Natural killer cell (primary cell): Measurements from ENCODE around the gene AGTRAP. TPM values are rescaled to one million over a fixed set of nuclear protein-coding genes. Genes with fewer than 3 reads are reported as not detected.

Experiments
- ATAC-seq, 3 donors: fragments of 150-1000 bp in 2 of 3; fragments of 200-7000 bp in 1 of 3; cut with Tn5 transposase; 1 replicate in 1 of 3; 2 replicates in 2 of 3; pipeline ENCODE4 v1.10.0; 2021; ENCODE audit warnings: mild to moderate bottlenecking in 2 of 3, moderate library complexity in 2 of 3
- DNase-seq, 2 donors: peaks; one replicate each; pipeline versions ENCODE4 v3.0.0 to v3.0.0-alpha.2; 2013 to 2021; ENCODE audit warnings: mixed read lengths in 1 of 2
- H3K27ac ChIP-seq: one replicate; pipeline ENCODE4 v1.5.1; 2013; ENCODE audit warnings: mild to moderate bottlenecking, low read length
- H3K27me3 ChIP-seq: one replicate; pipeline ENCODE4 v1.6.1; 2013; ENCODE audit warnings: low read length; ENCODE audit not compliant: control insufficient read depth, insufficient read depth
- H3K36me3 ChIP-seq: one replicate; pipeline ENCODE4 v1.6.1; 2013; ENCODE audit warnings: low read length; ENCODE audit not compliant: control insufficient read depth, insufficient read depth
- H3K4me1 ChIP-seq: one replicate; pipeline ENCODE4 v1.6.1; 2013; ENCODE audit warnings: low read length; ENCODE audit not compliant: control insufficient read depth, insufficient read depth
- H3K4me3 ChIP-seq: one replicate; pipeline ENCODE4 v1.5.1; 2013; ENCODE audit warnings: low read length
- H3K9me3 ChIP-seq: one replicate; pipeline ENCODE4 v1.6.1; 2013; ENCODE audit warnings: low read length; ENCODE audit not compliant: control insufficient read depth, insufficient read depth
- H3K27ac Mint-ChIP-seq, 2 donors: one replicate each; pipeline ENCODE4 v1.8.0; 2022; ENCODE audit warnings: mild to moderate bottlenecking in 2 of 2, mixed read lengths in 2 of 2, moderate library complexity in 1 of 2
- H3K27me3 Mint-ChIP-seq, 2 donors: one replicate each; pipeline ENCODE4 v1.8.0; 2022; ENCODE audit warnings: low read depth in 2 of 2, mixed read lengths in 2 of 2
- H3K36me3 Mint-ChIP-seq: one replicate; pipeline ENCODE4 v1.8.0; 2022; ENCODE audit warnings: mixed read lengths
- H3K4me1 Mint-ChIP-seq, 2 donors: one replicate each; pipeline ENCODE4 v1.8.0; 2022; ENCODE audit warnings: mixed read lengths in 2 of 2
- H3K4me3 Mint-ChIP-seq: one replicate; pipeline ENCODE4 v1.8.0; 2022; ENCODE audit warnings: mild to moderate bottlenecking, moderate library complexity, mixed read lengths
- H3K9me3 Mint-ChIP-seq, 2 donors: one replicate each; pipeline ENCODE4 v1.8.0; 2022; ENCODE audit warnings: mixed read lengths in 2 of 2
- WGBS: methylation state at CpG from one replicate; pipeline ENCODE4 v1.1.7; 2013; ENCODE audit warnings: missing lambda C conversion rate; ENCODE audit not compliant: insufficient coverage; 5-methylcytosine and 5-hydroxymethylcytosine counted together
- intact Hi-C: fragments of 100-400 bp; cut with micrococcal nuclease; formaldehyde crosslinking; loops from one replicate; pipeline ENCODE4 v1.14.2; 2022
- total RNA-seq, 4 donors: library from RNA; stranded (reverse); fragments of 120-200 nt in 1 of 4; gene quantifications; one replicate each; pipeline versions ENCODE4 v1.2.3 to v1.2.4, GENCODE V29; 2013 to 2022
- TF ChIP-seq, protein P1 (sequence below): fragments of 200-600 bp; IDR thresholded peaks from one replicate; pipeline ENCODE4 v1.8.0; 2022; ENCODE audit warnings: antibody characterized with exemption

The AGTRAP gene
- total RNA-seq, 3 donors from 2014 or later (not counting 1 experiment from before 2014, with no cell fraction given): 94.6 to 122 (median 104) TPM

DNA sequence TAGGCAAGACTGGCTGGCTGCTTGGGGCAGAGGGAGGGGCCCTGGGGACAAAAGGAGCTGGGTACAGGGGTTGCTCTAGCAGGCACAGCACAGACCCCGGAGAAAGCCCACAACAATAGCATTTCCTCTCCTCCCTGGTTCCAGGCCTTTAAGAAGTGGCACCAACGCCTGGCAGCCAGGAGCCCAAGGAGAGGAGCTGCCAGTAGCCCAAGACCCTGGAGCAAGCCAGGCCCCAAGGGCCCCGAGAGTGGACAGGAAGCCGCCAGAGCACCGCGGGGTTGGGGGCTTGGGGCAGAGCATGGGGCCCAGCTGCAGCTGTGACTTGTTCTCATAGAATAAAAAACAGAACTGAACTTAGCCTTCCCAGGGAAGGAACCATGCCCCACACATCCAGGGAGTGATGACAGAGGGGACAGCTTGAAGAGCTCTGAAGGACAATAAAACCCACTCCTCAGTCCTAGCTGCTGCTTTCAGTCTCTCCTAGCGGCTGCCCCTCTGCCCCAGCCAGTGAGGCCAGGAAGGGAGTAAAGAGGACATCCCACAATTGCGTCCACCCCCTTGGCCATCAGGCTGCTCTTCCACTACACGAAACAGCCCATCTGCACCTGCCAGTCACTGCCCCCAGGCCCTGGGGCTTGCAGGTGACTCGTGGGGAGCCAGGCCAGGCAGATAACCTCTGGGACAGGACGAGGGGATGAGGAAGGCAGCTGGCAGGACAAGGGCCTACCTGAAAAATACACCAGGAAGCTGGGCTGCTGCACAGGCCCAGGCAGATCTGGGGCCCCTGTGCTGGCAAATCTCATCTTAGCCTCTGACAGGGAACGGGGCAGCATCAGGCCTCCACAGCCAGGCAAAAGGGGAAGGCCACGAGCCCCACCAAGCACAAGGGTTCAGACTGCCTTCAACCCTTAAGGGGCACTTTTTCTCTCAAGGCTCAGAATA is 53.5 kb downstream of the AGTRAP start:
- no peak for DNase-seq
- no peak overlapping the region for H3K27ac ChIP-seq
- intact Hi-C loops: no loop called here
- peaks cover 34% of the 10 kb centered on the region for H3K4me1 ChIP-seq
- no peak for ATAC-seq
- no peaks in the 10 kb centered on the region for H3K27me3 ChIP-seq
- no peak overlapping the region for H3K4me3 ChIP-seq
- Mint-ChIP-seq H3K4me1 (peaks cover 5 to 26% of the 10 kb centered on the region in 2 donors), H3K27ac (peak overlapping the region in 1 of 2 donors; percentile 38), H3K9me3 (no peaks in the 10 kb centered on the region), H3K36me3 (no peaks in the 10 kb centered on the region), H3K27me3 (no peaks in the 10 kb centered on the region), H3K4me3 (no peak overlapping the region)
- 85% methylated on average over 13 of the region's 13 CpGs for WGBS
- TF ChIP-seq, protein P1, sequence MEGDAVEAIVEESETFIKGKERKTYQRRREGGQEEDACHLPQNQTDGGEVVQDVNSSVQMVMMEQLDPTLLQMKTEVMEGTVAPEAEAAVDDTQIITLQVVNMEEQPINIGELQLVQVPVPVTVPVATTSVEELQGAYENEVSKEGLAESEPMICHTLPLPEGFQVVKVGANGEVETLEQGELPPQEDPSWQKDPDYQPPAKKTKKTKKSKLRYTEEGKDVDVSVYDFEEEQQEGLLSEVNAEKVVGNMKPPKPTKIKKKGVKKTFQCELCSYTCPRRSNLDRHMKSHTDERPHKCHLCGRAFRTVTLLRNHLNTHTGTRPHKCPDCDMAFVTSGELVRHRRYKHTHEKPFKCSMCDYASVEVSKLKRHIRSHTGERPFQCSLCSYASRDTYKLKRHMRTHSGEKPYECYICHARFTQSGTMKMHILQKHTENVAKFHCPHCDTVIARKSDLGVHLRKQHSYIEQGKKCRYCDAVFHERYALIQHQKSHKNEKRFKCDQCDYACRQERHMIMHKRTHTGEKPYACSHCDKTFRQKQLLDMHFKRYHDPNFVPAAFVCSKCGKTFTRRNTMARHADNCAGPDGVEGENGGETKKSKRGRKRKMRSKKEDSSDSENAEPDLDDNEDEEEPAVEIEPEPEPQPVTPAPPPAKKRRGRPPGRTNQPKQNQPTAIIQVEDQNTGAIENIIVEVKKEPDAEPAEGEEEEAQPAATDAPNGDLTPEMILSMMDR: no peak
- no peaks in the 10 kb centered on the region for H3K9me3 ChIP-seq
- peaks cover 32% of the 10 kb centered on the region for H3K36me3 ChIP-seq

DNA sequence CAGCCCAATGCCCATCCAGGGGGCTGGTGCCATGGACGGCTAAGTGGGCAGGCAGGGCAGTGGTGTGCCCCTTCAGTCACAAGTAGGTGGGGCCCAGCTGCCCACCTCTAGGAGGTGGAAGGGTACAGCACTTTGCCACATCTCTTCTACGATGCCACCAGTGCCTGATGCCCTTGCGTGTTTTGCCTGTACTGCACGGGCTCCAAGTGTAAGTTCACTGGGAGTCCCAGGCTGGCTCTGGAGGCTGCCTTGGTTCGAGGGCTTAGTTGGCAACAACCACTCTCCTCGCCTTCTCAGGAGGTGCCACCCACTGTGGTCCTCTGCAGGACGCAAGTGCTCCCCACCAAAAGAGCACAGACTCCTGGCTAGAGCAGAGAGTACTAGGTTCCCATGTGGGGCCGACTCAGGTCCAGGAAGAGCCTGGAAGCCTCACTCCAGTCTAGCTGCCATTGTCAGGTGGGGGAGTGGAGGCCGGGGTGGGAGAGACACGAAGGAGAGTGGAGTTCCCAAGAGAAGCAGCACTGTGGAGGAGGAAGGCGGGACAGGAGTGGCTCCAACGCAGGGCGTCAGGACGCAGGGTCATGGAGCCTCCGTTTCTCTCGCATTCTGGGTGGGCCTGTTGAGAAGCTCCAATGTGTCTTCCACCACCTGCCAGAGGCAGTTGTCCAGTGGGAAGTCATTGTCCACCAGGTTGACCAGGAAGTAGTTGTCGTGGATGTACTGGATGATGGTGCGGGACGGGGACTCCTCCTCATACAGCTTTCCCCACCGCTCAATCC is 54.4 kb downstream of the AGTRAP start:
- peaks cover 41% of the 10 kb centered on the region for H3K36me3 ChIP-seq
- intact Hi-C loops: no loop called here
- H3K27me3 ChIP-seq: no peaks in the 10 kb centered on the region
- DNase-seq (no peak), ATAC-seq (no peak)
- Mint-ChIP-seq H3K4me1 (peaks cover 2 to 17% of the 10 kb centered on the region in 2 donors), H3K9me3 (no peaks in the 10 kb centered on the region), H3K27me3 (no peaks in the 10 kb centered on the region), H3K4me3 (no peak overlapping the region), H3K27ac (peak overlapping the region in 1 of 2 donors; percentile 78), H3K36me3 (peaks cover under 1% of the 10 kb centered on the region)
- TF ChIP-seq, protein P1: no peak
- H3K4me1 ChIP-seq: peaks cover 25% of the 10 kb centered on the region
- no peaks in the 10 kb centered on the region for H3K9me3 ChIP-seq
- 93% methylated on average over 20 of the region's 20 CpGs for WGBS
- H3K4me3 ChIP-seq: no peak overlapping the region
- peak overlapping the region; percentile 40 for H3K27ac ChIP-seq

DNA sequence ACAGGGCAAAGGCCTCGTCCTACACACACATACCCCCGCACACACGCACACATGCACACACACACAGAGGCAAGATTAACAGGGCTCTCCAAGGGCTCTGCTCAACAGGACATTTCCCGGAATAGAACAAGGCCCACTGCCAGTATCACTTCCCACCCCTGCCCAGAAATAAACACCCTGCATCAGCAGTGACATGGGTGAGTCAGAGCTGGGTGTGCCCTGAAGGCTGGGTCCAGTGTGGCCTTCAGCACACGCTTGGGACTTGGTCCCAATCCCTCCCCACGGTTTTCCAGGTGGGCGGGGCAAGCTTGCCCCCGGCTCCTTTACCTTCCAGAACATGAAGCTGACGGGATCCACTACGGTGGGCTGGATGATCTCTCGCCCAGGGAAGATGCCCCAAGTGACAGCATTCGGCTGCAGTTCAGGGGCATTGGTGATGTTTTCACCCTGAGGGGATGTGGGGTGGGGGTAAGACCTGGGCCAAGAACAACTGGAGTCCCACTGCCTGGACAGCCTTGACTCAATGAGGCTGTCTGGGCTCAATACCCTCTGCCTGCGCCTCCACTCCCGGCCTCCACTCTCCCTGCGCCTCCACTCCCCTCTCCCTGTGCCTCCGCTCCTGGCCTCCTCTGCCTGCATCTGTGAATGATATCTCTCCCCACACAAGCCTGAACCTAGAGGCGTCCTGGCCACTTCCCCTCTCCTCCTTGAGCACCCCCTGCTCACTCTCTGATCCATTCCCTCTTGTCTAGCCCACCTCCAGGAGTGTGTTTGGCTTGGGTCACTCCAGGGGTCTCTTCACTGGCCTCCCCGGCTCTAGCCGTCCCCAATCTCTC is 55.2 kb downstream of the AGTRAP start:
- 92% methylated on average over 19 of the region's 19 CpGs for WGBS
- Mint-ChIP-seq H3K36me3 (peaks cover 6% of the 10 kb centered on the region), H3K27ac (peak overlapping the region in 1 of 2 donors; percentile 78), H3K4me3 (no peak overlapping the region), H3K4me1 (peaks cover 0 to 13% of the 10 kb centered on the region in 2 donors), H3K9me3 (no peaks in the 10 kb centered on the region), H3K27me3 (no peaks in the 10 kb centered on the region)
- Histone ChIP-seq H3K36me3 (peaks cover 49% of the 10 kb centered on the region), H3K27ac (peak overlapping the region; percentile 40), H3K4me3 (no peak overlapping the region), H3K27me3 (no peaks in the 10 kb centered on the region), H3K4me1 (peaks cover 21% of the 10 kb centered on the region), H3K9me3 (no peaks in the 10 kb centered on the region)
- intact Hi-C loops: no loop called here
- DNase-seq (no peak), ATAC-seq (peak in 1 of 3 donors; percentile 32)
- TF ChIP-seq, protein P1: no peak
